CD4-positive, alpha-beta T cell treated with Interleukin-4 for 1 hour (primary cell): Measurements from ENCODE around the gene CALB2.
"Not testable (repeated sequence)": the region's sequence is repeated elsewhere in the genome, so short reads cannot be mapped to it uniquely, and the experiment has no call there.

Experiments
- DNase-seq, 2 donors: peaks; one replicate each; pipeline ENCODE4 v3.0.0-alpha.2; 2020 to 2022

CALB2 gene

GRCh38 chr16:71353736-71354135 is 4.8 kb upstream of the CALB2 start:
- DNase-seq = no peak

DNA sequence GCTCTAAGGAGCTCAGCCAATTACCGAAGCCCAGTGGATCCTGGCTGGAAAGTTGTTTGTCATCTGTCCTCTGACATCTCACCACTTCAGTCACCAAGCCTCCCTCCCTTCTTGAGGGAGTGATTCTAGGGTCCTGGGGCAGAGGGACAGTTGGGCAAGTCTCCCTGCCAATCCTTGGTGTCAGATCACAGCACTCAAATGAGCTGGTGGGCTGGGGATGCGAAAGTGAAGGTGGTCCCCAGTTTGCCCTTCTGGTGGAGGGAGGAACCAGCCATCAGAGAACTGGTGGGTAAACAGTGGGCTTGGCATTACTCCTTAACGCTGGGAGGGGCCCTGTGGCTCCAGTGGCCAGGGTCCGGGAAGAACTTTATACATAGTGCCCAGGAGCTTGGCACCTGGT is 4.4 kb upstream of the CALB2 start:
- DNase-seq = no peak

- DNase-seq = no peak
Observed at GRCh38 chr16:71356051-71356740, 2.3 kb upstream of the CALB2 start.

- DNase-seq = not testable (repeated sequence)
Observed at GRCh38 chr16:71356936-71357335, 1.6 kb upstream of the CALB2 start.

DNA sequence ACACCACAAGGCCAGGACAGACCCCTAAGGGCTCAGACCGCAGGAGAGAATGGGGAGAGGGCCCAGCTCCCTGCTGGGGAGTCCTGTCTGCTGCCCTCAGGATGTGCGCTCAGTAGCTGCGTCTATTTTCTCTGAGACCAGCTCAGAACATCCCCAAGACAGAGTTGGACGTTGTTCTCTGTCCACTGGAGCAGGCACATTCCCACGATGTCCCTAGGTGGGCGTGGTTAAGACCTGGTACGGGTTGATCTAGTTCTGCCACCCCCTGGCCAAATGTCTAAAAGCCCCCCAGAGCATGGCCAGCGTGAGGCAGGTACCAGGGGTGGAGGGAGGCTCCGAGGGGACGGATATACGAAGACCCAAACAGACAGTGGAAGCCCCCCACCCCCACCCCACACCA is 842 bp upstream of the CALB2 start:
- DNase-seq = no peak

GRCh38 chr16:71359431-71359830 is 908 bp downstream of the CALB2 start:
- DNase-seq = no peak

DNA sequence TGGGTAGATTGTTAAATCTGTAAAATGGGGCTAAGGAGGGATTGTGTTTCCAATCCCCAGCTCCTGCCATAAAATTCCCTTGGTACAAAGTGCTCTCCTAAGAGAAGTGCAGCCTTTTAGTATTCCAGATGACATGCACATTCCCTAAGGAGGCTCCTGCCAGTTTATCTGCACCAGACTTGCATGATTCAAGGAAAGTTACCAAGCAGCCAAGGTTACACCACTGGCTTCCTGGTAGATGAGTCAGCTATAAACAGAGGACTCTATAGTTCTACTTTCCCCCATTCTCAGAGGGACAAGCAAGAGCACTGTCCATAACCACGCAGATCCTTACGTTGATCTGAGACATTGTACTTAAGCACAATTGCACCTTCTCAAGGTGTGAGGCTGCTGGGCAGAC is 1.9 kb downstream of the CALB2 start:
- no peak for DNase-seq

- no peak for DNase-seq
Observed at GRCh38 chr16:71364133-71364681, 5.7 kb downstream of the CALB2 start.

DNA sequence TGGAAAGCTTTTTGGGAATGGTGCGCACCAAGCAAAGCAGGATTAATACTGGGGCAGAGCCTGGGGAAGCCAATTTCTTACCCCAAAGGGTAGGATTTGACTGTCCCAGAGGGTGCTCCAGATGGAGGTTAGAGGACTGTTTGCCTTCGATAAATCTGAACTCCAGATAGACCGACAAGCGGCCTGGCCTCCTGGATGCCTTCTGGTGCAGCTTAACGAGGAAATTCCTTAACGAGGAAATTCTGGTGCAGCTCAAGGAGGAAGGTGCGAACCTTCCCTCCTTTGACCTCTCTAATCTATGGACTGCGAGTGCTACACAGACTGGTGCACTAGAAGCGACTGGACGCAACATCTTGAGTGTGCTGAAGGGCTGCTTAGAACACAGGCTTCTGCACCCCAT is 6.5 kb downstream of the CALB2 start:
- no peak for DNase-seq

DNA sequence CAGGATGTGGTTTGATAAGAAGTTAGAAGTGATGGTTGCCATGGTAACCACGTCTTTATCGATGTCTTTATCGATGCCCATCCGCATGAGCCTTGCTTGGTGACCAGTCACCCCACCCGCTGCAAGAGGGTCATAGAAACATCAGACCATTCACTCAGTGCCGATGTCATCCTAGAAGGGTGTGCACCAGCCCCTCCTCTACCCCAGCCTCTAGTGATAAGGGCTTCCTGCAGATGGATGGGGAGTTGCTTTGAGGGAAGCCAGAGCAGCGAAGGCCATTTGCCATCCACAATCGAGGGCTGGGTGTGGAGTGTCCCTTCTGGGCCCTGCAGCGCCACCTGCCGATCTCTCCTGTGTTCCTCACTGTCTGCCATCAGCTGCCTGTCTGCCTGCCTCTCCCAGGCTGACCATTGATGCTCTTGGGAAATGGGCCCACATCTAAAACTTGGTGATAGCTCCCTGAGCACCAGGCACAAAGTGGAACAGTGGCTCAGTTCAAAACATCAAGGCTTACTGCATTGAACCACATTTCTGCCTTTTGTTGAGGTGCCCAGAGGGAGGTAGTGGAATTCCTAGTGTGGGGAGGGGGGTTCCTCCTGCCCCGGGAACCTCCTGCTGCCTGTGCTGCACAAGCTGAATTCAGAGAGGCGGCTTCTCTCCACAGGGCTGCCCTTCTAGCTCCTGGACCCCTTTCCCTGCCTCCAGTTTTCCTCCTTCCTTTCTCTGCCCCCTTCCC is 8.9 kb downstream of the CALB2 start:
- no peak for DNase-seq

DNA sequence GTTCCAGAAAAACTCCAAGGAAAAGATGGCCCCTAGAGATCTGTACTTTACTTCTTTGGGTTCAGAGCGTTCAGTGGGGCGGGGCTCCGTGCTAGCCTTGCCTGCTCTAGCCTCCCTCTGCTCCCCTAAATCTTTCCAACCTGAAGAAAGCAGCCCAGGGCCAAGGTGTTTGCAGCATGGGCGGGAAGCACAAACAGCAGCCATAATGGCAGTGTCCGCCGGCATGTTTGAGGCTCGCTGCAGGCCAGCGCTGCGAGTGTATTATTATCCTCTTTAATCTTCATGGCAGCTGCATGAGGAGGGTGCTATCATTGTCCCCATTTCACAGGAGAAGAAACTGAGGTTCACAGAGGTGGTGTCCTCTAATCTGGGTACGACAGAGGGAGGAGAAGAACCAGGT is 10.4 kb downstream of the CALB2 start:
- DNase-seq = no peak

DNA sequence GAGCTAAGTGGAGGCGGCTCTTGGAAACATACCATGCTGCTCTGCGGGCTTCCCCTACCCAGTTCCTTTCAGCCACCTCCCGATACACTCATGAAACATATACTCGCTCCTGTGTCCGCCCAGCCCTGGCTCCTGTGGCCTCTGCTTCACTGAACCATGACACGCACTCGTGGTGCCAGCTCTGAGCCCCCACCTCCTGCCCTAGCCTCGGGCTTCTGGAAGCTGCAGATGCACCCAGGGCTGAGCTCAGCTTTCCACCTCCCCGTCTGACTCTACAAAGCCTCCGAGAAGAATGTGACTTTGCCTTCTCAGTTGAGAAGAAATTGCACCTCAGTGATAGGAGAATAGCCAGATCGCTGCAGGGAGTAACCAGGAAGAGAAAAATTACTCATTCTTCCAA is 11.0 kb downstream of the CALB2 start:
- no peak for DNase-seq

- DNase-seq = no peak
Observed at GRCh38 chr16:71371237-71371636, 12.7 kb downstream of the CALB2 start.

- DNase-seq = no peak
Observed at GRCh38 chr16:71373073-71373472, 14.6 kb downstream of the CALB2 start.

- DNase-seq = no peak
Observed at GRCh38 chr16:71376465-71377157, 18.1 kb downstream of the CALB2 start.

DNA sequence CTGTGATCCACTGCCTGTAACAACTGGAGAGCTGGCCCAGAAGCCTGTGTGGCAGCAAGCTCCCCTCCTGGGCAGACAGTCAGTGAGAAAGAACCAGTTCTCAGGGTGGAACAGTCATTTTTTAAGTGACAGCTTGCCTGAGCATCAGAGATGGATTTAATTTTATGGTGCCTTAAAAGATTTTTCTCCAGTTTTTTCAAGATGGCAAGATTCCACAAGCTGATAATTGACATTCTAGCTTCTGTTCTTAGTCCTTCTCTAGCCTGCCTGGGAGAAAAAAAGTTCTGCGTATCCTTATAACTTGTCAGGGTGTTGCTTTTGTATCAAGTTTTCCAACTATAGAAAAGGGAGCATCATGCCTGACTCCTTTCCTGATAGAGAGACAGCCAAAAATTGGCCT is 21.2 kb downstream of the CALB2 start:
- no peak for DNase-seq

DNA sequence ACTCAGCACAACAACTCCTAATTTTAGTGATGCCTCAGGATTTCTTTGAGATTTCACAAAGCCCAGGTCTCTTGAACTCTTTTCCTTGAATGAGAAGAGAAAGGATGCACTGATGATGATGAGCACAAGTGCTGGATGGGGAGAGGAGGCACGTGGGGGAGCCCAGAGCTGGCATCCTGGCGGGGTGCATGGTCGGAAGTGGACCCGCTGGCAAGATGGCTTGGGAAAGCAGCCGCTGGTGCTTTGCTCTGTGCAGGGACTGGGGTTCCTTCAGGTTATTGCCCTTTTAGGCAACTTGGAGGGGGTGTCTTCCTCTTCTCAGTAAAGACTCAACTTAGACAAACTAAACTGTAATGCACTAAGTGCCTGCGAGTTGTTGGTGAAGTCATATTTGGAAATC is 22.3 kb downstream of the CALB2 start:
- no peak for DNase-seq

DNA sequence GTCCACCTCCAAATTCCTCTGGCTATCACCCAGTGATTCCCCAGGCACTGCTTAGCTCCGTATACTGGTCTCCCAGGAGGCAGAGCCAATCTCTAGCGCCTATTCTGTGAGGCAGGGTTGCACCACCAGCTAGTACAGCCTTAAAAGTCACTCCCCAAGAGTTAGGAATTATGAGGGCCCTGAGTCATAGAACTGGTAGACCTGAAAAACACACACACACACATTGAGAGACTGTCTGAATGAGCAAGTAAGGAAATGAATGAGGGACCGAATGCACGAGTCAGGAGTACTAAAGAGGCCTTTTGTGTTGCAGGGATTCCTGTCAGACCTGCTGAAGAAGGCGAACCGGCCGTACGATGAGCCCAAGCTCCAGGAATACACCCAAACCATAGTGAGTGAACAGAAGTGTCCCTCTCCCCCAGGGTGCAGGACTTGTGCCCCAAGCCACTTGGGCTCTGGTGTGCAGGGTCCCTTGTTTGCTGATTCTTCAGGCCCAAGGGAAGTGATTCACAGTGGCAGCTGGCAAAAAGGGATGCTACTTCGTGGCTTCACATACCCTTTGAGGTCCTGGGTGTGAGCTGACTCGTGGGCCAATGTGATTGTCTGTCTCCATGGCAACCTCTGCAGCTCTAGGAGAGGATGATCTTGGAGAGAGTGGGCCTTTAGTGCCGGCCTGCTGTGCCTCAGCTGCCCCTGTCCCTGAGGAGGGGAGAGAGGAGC is 24.7 kb downstream of the CALB2 start:
- no peak for DNase-seq

DNA sequence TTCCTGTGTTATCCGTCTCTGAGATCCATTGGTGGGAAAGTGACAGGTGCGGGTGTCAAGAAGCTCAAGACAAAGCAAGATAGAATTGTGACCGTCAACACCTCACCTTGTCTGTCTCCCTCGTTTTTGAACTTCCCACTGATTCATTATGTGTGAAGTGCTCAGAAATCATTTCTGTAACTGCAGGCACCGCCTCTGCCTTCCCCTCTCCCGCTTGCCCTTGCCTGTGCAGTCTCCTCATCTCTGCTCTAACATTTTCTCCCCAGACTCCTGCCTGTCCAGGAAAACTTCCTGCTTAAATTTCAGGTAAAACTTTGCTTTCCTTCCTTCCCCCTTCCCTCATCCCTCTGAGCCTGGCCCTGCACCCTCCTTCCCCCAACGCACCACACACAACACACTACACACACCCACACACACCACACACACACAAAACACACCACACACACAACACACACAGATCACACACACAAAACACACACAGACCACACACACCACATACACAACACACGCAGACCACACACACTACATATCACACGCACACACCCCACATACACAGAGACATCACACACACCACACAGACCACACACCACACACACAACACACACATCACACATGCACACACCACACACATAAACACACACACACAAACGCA is 25.7 kb downstream of the CALB2 start:
- no peak for DNase-seq

DNA sequence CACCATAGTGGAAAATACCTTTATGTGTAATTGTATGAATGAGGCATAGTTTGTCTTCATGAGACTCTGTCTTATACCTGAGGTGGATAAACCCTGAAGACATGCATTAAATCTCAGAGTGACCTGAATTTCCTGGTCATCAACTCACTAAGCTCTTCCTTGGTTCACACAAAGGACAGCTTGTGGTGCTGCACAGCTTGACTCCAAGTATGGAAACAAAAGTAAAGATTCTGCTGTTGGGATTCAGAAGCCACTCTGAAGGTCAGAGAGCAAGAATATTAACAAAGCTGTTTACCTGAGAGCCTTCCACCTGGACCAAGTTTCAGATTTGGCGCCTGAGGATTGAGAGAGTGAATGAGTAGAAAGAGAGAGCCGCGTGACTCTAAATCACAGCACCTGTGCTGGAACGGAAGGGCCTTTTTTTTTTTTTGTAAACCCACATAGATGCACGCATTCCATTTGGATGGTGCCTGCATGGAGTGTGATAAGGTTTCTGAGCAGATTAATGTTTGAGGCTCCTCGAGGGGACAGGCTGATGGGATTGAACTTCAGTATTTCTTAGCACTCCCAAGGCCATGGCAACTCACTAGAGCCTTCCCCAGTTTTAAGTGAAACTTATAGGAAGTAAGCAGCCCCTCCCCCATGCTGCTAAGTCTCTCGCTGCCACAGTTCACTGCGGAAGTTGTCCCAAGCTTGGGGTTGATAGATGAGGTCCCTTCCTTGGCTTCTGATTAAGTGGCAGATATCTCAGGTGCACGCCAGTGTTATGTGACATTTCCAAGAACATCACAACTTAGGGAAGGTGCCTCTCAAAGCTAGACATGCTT is 28.7 kb downstream of the CALB2 start:
- DNase-seq = no peak

DNA sequence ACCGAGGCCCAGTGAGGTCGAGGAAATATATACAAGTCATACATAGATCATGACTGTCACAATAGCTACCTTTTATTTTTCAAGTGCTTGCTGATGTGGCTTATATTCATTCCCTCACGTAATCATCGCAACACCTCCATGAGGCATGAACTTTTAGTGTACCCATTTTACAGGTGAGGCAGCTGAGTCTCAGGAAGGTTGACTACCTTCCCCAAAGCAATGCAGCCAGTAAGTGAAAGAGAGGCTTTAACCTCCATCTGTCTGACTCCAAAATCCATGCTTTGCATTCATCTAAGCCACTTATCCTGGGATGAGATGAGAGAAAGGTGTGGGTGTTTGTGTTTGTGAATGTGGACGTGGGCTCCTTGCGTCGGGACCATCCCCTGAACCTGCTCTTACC is 30.8 kb downstream of the CALB2 start:
- no peak for DNase-seq

- no peak for DNase-seq
Observed at GRCh38 chr16:71396594-71396993, 38.1 kb downstream of the CALB2 start.
